Ramos (cell line): ENCODE data around the gene PTGR2.

Source experiments
- in situ Hi-C: fragments of 300-500 bp; cut with MboI; formaldehyde crosslinking; loops from one replicate; pipeline ENCODE4 v1.14.3; 2022; ENCODE audit warnings: low sequenced_read_pairs; ENCODE audit not compliant: unreplicated experiment

Gene PTGR2

DNA sequence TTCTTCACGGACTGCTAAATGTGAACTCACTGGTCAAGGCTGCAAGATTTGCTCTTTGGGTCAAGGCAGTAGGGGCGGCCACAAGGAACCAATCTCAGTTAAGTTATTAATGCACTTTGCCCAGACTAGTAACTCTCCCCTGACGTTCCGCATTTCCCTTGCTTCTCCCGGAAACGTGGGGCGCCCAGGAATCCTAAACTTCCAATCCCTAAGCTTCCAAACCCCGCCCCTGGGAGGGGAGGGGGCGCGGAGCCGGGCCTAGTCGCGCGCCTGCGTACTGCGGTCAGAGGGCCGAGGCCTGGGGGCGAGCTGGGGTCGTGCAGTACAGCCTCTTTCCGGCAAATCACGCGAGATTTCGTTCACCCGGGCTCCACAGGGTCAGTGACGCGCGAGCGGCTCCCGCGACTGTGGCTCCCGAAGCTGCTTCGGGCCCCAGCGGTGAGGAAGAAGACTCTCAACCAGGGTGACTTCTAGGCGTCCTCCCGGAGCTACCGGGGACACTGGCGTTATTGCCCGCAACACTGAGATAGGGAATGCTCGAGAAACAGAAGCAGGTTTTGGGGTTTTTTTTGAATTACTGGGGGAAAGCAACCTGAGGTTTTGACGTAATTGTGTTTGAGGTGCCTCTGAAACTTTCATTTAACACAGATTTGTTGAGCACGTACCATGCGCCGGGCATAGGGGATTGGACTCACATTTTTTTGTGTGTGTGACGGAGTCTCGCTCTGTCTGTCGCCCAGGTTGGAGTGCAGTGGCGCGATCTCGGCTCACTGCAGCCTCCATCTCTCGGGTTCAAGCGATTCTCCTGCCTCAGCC is at the start of gene PTGR2:
Gene PTGR2, plus strand, starts transcription at position 265 of the 816 bp plus-strand sequence. CDS start 7,032 bp downstream, outside the sequence.
- in situ Hi-C loops, result no loop called here

DNA sequence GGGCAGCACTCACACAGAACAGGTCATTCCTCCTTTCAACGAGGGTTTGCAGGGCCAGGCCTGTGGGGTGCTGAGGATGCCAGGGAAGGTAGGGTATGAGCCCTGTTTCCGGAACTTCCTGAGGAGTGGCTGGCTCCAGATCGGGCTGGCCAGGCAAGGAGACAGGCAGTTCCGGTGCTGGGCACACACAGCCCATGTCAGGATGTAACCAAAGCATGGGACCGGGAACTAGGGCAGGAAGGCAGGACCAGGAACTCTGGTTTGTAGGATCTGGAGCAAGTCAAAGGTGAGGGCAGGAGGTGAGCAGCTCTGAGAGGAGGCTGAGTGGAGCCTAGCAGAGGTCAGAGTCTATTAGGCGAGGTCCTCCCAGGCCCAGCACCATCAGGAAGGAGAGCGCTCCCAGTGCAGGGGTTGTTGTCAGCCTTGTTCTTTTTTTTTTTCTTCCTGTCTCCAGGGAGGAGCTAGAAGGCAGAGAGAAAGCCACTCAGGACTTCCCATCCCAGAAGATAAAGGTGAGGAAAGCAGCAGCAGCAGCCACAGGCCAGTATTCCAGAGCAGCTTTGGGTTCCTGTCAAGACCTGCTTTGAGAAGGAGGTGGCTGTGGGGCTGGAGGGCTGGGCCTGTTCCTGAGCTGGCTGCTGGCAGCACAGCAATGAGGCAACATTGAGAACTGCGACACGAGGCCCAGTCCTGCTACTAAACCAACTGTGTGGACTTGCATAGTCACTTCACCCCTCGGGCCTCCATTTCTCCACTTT is 49.0 kb upstream of the PTGR2 start:
- in situ Hi-C loops, result no loop called here

DNA sequence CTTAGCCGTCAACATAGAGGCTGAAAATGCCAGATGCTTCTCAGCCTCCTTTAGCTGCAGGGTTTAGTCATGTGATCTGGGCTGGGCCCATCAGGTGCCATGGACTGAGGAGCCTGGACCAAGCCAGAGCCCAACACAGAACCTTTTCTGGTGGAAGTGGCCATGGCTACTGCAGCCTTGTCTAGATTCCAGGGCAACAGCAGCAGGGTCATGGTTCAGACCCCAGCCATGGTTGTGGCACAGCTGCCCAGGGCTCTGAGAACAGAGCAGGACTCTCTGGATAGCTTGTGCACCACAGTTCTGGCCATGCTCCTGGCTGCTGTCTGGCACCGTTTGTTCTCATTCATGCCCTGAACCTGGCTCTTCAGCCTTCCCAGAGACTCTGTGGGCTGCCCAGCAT is 47.0 kb upstream of the PTGR2 start:
- in situ Hi-C loops, result no loop called here

DNA sequence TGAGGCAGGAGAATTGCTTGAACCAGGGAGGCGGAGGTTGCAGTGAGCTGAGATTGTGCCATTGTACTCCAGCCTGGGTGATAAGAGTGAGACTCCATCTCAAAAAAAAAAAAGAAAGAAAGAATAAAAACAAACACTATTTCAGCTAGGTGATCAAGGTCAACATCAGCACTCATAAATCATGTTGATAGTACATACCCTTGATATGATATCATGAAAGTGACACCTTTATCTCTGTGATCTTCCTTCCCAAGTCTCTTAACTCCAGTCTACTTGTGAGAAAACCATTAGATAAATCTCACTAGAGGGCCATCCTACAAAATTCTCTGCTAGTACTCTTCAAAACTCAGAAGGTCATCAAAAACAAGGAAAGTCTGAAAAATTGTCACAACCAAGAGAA is 44.2 kb upstream of the PTGR2 start:
- in situ Hi-C loops, result no loop called here

DNA sequence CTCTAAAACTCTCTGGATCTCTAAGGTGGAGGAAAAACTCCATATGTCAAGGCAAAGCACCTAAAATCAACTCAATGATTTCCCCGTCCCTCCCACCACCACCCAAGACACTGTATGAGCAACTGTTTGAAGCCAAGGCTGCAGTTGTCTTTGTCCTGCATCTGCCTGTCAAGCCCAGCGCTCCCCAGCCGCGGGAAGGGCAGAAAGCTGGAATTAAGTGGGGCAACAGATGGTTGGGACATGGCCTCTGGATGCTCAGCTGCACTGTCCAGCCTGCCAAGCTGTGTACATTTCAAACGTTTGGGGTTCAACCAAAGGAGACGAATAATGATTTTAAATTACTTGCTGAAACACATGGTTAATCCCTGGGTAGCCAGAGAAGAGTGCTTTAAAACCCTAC is 42.2 kb upstream of the PTGR2 start:
- in situ Hi-C loops, result no loop called here

DNA sequence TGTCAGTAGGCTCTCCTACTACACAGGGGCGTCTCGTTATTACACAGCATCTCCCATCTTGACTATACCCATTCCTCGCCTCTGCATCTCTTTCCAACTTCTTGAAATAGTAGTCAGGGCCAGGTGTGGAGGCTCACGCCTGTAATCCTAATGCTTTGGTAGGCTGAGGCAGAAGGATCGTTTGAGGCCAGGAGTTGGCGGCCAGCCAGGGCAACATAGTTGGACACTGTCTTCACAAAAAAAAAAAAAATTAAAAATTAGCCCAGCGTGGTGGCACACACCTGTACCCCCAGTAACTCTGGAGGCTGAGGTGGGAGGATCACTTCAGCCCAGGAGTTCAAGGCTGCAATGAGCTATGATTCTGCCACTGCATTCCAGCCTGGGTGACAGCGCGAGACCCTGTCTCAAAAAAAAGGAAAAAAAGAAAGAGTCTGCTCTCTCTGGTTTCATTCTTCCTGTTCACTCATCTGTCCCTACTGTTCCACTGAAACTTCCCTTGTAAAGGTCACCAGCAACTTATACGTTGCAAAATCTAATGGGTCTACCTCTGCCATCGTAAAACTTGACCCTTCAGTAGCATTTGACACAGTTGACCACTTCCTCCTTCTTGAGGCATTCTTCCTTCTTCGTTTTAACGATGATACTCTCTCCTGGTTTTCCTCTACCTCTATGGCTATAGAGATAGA is 41.0 kb upstream of the PTGR2 start:
- in situ Hi-C loops, result no loop called here

DNA sequence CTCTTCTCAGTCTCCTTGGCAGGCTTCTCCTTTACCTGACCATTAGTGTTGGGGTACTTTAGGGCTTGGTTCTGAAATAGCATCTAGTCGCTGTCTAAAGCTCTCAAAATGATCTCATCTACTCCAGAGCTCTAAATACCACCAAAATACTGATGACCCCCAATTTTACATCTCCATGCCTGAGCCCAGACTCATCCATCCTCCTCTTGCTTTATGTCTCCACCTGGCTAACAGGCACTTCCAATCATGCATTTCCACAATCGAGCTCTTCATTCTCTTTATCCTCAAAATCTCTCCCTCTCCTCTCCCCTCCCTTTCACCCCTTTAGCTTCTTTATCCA is 40.5 kb upstream of the PTGR2 start:
- in situ Hi-C loops, result no loop called here

DNA sequence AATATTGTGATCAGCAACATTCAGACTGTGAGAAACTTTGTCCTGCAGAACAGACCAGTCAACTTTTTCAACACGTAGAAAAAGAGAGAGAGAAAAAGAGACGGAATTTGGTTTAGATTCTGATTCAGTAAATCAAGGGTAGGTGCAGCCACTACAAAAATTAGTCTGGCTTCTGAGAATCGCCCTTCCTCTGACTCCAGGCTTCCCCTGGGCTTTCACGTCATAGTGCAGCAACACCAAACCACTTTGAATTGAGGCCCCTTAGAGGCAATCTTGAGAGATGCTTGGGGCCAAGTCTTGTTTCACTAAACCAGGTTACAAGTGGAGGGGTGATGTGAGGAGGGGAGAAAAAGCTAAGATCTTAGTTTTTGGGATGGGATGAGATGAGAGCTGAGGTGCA is 37.5 kb upstream of the PTGR2 start:
- in situ Hi-C loops, result no loop called here

DNA sequence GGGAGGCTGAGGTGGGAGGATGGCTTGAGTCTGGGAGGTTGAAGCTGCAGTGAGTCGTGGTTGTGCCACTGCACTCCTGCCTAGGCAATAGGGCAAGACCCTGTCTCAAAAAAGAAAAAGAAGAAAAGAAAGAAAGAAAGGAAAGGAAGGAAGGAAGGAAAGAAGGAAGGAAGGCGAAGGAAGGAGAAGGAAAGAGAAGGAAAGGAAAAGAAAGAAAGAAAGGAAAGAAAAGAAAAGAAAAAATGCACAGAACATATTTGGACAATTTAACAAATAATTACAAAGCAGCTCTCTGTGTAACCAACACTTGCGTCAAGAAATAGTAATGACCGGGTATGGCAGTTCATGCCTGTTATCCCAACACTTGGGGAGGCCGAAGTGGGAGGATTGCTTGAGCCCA is 35.8 kb upstream of the PTGR2 start:
- in situ Hi-C loops, result no loop called here

DNA sequence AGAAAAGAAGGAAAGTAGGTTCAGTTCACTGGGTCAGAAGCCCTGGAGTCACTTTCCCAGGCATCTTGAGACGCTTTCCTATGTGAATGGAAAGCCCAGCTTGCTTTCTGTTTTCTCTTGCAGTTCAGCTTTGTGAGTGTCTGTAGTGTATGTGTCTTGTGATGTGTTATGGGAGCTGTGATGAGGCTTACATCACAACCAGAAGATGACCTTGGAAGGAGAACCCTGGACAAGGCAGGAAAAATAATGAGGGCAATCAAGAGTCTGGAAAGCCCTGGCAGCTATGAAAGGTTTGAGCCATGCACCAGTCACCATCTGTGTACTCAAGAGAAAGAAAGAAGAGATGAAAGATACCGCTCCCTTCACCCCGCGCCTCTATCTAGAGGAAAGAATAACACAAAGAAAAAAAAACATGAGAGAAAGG is 35.2 kb upstream of the PTGR2 start:
- in situ Hi-C loops, result no loop called here

DNA sequence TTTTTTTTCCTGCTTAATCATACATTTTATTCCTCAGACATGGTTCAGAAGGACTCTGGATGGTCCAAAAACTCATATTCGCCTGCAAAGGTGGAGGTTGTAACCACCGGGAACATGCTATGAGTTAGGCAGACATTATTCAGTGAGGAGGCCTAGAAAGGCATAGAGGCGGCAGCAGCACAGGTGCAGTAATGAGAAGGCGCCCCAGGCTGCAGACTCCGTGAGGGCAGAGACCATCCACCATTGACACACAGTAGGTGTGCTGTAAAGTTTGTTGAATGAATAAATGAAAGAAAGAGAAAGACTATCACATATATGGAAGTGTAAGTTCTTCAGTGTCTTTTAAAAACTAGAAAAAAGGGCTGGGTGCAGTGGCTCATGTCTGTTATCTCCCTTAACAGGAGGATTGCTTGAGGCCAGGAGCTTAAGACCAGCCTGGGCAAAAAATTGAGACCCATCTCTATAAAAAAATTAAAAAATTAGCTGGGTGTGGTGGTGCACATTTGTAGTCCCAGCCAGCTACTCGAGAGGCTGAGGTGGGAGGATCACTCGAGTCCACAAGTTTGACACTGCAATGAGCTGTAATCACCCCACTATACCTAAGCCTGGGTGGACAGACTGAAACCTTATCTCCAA is 34.5 kb upstream of the PTGR2 start:
- in situ Hi-C loops, result no loop called here

DNA sequence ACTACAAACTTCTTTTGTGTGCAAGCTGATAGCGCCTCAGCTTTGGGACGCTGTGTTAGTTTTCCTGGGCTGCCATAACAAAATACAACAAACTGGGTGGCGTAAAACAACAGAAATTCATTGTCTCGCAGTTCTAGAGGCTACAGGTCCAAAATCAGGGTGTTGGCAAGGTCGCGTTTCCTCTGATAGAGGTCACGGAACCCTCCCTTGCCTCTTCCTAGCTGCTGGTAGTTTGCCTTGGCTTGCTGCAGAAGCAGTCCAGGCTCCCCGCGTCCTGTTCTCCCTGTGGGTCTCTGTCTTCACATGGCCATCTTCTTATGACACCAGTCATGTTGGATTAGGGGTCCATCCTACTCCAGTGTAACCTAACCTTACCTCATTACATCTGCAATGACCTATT is 32.8 kb upstream of the PTGR2 start:
- in situ Hi-C loops, result no loop called here

DNA sequence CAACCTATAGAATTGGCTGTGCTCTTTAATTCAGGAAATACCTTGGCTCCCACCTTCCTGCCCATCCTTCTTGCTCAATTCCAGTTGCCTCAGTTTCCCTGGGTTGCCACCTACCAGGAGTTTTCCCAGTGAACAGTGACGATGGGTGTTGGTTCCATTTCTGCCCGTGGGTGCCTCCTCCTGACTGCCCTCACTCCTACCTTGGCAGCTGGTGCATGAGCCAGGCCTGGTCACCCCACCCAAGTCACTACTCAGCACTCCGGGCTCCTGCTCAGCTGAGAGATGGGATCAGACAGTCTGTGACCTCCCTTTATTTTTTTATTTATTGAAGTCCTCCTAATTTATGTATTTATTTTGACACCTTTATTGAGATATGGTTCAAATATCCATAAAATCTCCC is 31.0 kb upstream of the PTGR2 start:
- in situ Hi-C loops, result no loop called here

DNA sequence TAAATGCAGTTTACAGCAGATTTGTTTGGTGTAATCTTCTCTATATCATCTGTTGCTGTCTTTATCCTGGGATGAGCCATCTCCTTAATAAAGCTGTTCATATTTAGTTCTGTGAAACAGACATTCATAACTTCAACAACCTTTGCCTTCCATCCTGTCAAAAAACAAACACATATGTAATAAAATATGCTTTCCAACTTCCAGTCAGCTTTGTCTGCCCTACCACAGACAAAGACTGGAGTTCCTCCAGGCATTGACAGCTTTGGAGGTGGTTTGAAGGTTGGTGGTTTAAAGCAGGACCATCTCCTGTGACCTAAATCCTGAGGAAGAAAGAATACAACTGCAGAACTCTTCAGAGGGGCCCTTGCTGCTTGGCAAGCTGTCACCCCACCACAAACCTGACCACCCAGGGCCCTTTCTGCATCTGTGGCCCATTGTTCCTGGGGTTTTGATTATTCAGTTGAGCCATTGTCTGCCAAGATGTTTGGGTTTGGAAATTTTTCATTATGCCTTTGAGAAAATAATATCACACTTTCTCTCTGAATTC is 28.2 kb upstream of the PTGR2 start:
- in situ Hi-C loops, result no loop called here

DNA sequence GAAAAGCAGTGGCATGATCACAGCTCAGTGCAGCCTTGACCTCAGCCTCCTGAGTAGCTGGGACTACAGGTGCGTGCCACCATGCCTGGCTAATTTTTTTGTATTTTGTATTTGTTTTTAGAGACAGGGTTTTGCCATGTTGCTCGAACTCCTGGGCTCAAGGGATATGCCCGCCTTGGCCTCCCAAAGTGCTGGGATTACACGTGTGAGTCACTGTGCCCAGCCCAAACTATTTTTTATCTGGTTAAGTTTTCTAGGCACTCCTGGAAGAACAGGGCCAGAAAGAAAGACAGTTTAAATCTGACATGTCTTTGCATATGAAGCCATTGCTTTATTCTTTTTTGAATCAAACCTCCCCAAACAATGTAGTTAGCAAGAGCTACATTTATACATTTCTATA is 27.5 kb upstream of the PTGR2 start:
- in situ Hi-C loops, result no loop called here

DNA sequence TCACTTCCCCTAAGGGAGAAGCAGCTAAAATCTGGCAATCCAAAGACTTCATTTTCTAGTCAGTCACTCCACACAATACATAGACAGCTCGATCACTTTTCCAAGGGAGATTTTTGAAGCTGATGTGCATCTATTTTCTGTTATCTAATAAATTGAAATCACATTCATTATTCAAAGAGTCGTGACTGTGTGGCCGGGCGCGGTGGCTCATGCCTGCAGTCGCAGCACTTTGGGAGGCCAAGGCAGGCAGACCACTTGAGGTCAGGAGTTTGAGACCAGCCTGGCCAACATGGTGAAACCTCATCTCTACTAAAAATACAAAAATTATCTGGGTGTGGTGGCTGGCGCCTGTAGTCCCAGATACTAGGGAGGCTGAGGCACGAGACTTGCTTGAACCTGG is 27.1 kb upstream of the PTGR2 start:
- in situ Hi-C loops, result no loop called here

DNA sequence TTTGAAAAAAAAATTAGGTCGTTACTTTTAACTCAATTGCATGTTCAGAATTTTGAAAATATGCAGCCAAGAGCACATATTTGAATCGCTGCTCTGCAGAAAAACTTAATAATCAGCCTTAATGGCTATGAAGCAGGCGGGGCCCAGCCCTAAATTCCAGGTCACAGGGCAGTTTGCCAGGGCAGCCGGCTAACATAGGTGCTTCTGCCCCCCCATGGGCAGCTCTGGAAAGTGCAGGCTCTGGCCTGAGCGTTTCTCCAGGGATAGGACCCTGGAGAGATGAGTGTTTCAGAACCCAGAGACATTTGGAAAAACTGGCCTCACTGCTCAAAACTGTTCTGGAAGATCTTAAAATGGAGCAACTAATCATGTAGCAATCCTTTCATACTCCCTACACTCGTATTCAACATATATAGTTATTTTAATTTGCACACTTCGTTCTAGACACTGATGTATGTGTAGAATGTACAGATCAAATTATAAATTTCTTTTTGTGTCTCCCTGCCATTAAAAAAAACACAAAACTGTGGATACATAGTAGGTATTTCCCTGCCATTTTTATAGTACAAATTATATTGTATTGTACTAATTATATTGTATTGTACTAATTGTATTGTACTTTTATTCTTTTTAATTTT is 26.0 kb upstream of the PTGR2 start:
- in situ Hi-C loops, result loop anchor here (5.0 kb wide), 1 partner anchor 98 kb away; no protein-coding TSS in a partner anchor

DNA sequence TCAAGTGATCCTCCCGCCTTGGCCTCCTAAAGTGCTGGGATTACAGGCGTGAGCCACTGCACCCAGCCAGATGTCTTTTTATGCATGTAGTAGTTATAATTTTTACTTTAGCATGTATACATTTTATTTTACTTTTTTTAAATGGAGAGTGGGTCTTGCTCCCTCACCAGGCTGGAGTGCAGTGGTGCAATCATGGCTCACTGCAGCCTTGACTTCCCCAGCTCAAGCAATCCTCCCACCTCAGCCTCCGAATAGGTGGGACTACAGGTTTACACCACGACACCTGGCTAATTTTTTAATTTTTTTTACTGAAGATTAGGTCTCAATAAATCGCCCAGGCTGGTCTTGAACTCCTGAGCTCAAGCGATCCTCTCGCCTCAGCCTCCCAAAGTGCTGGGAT is 24.4 kb upstream of the PTGR2 start:
- in situ Hi-C loops, result loop anchor here (5.0 kb wide), 1 partner anchor 100 kb away; no protein-coding TSS in a partner anchor

DNA sequence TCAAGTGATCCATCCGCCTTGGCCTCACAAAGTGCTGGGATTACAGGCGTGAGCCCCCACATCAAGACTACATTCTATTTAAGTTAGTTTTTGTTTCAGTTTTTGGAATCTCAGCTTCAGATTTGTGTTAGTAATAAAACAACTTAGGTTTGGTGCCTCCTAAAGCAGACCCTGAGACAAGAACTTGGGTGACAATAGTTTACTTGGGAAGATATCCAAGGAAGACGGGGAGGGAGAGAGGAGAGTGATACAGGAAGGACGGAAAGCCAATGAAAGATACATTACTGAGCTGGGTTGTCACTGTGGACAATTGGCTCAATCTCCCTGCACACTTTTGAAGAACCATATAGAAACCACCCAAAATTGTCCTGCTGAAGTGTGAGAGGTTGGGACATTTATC is 22.6 kb upstream of the PTGR2 start:
- in situ Hi-C loops, result loop anchor here (5.0 kb wide), 1 partner anchor 102 kb away; no protein-coding TSS in a partner anchor
